Duodenal mucosa (tissue), 2 donors: Measurements from ENCODE around the gene SUGCT.

ENCODE experiments used
- H3K27ac ChIP-seq: one replicate; pipeline ENCODE4 v1.7.0; 2013; ENCODE audit warnings: low read depth, low read length
- H3K27me3 ChIP-seq, 2 donors: one replicate each; pipeline ENCODE4 v1.7.0; 2013; ENCODE audit warnings: low read length in 2 of 2, control low read depth in 1 of 2; ENCODE audit not compliant: insufficient read depth in 2 of 2, control insufficient read depth in 1 of 2
- H3K36me3 ChIP-seq, 2 donors: one replicate each; pipeline ENCODE4 v1.7.0; 2013; ENCODE audit warnings: low read length in 2 of 2, control low read depth in 1 of 2; ENCODE audit not compliant: insufficient read depth in 2 of 2, control insufficient read depth in 1 of 2
- H3K4me1 ChIP-seq, 2 donors: one replicate each; pipeline ENCODE4 v1.7.0; 2013; ENCODE audit warnings: low read length in 2 of 2, control low read depth in 1 of 2; ENCODE audit not compliant: insufficient read depth in 2 of 2, control insufficient read depth in 1 of 2
- H3K4me3 ChIP-seq, 2 donors: one replicate each; pipeline ENCODE4 v1.7.0; 2013; ENCODE audit warnings: low read length in 2 of 2, low read depth in 1 of 2
- H3K9ac ChIP-seq, 2 donors: one replicate each; pipeline ENCODE4 v1.7.0; 2013; ENCODE audit warnings: low read length in 2 of 2, low read depth in 1 of 2
- H3K9me3 ChIP-seq, 2 donors: one replicate each; pipeline ENCODE4 v1.7.0; 2013; ENCODE audit warnings: low read length in 2 of 2, control low read depth in 1 of 2; ENCODE audit not compliant: control insufficient read depth in 1 of 2

Gene SUGCT

GRCh38 chr7:40470091-40470592 is 335.3 kb downstream of the SUGCT start:
- Histone ChIP-seq H3K4me1 (peaks cover 0 to 6% of the 10 kb centered on the region in 2 donors), H3K27ac (no peak overlapping the region), H3K4me3 (no peak overlapping the region), H3K27me3 (no peaks in the 10 kb centered on the region), H3K9ac (no peak overlapping the region), H3K36me3 (no peaks in the 10 kb centered on the region), H3K9me3 (no peaks in the 10 kb centered on the region)

DNA sequence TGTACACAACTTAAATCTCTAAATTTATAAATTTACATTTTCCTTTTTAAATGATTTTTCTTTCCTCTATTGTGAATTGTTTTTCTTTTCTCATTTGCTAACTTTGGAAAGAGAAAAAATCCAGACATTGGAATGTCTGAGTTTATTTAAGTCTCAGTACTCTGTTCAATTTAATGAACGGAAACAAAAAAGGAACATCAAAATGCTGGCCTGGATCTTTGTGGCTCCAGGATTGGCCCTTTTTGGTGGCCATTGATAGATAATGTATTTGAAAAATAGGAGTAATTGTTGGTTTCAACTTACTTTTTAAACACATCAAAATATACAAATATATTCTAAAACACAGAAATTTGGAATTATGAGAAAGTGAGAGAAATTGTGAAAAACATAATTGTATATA is 336.0 kb downstream of the SUGCT start:
- Histone ChIP-seq H3K4me3 (no peak overlapping the region), H3K27ac (no peak overlapping the region)

GRCh38 chr7:40471891-40472290 is 337.1 kb downstream of the SUGCT start:
- Histone ChIP-seq H3K4me1 (peaks cover 0 to 6% of the 10 kb centered on the region in 2 donors), H3K4me3 (no peak overlapping the region), H3K9ac (no peak overlapping the region), H3K27me3 (no peaks in the 10 kb centered on the region), H3K9me3 (no peaks in the 10 kb centered on the region), H3K36me3 (no peaks in the 10 kb centered on the region), H3K27ac (no peak overlapping the region)

More for the DNA sequence above, 336.0 kb downstream of the SUGCT start:
- Histone ChIP-seq H3K4me1 (peaks cover 0 to 6% of the 10 kb centered on the region in 2 donors), H3K27me3 (no peaks in the 10 kb centered on the region), H3K9me3 (no peaks in the 10 kb centered on the region), H3K36me3 (no peaks in the 10 kb centered on the region), H3K9ac (no peak overlapping the region)

DNA sequence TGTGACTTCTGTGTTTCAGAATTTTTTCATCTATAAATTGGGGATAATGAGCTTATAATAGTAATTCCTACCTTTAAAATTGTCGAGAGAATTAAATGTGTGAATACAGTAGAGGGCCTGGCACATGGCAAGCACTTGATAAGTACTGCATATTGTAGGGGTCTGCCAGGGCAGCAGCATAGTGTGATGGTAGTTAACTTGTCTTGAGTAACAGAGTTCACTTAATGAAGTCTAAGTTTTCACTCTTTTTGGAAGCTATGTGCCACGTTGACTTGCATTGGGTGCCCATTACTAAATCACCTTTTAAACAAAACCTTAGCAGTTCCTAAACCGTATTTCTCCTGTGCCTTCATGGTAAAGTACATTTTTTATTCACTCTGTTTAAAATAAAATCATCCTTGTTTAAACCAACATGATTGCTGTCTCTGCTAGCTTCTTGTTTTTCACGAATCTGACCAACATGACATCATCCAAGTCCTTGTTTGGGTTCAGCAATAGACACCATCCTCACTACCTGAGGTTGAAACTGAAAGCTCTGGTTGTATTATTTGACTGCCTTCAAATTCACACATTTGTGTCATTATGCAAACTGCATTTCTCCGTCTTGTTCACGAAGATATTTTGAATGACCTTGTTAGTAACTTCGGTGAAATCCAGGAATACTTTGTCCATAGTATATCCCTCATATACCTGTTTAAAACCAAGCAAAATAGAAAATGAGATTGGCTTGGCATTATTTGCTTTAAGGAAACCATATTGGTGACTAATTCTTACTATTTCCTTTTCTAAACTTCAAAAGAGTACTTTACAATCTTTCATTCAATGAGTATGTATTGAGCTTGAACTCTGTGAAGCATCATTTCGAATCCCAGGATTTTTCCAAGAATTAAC is 340.2 kb downstream of the SUGCT start:
- H3K27ac ChIP-seq: no peak overlapping the region
- no peaks in the 10 kb centered on the region for H3K27me3 ChIP-seq
- no peak overlapping the region for H3K9ac ChIP-seq
- no peak overlapping the region for H3K4me3 ChIP-seq
- H3K4me1 ChIP-seq: peaks cover 0 to 5% of the 10 kb centered on the region in 2 donors
- H3K36me3 ChIP-seq: no peaks in the 10 kb centered on the region
- H3K9me3 ChIP-seq: no peaks in the 10 kb centered on the region

DNA sequence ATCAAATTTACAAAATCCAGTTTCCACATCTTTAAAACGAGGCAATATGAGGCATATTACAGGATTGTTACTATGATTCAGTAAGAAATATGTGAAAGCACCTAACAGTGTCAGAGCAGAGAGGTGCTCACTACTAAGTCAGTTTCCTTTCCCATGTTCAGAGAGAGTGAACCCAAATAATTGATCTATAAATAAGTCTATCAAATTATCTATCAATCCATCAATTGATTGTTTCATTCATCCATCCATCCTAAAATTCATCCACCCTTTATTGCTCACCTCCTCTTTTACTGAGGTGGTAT is 340.8 kb downstream of the SUGCT start:
- H3K9me3 ChIP-seq: no peaks in the 10 kb centered on the region
- no peaks in the 10 kb centered on the region for H3K36me3 ChIP-seq
- no peak overlapping the region for H3K27ac ChIP-seq
- H3K4me3 ChIP-seq: no peak overlapping the region
- H3K27me3 ChIP-seq: no peaks in the 10 kb centered on the region
- no peak overlapping the region for H3K9ac ChIP-seq
- H3K4me1 ChIP-seq: no peaks in the 10 kb centered on the region

GRCh38 chr7:40477094-40477493 is 342.3 kb downstream of the SUGCT start:
- Histone ChIP-seq H3K27ac (no peak overlapping the region), H3K9ac (no peak overlapping the region), H3K4me1 (no peaks in the 10 kb centered on the region), H3K4me3 (no peak overlapping the region), H3K9me3 (no peaks in the 10 kb centered on the region), H3K36me3 (no peaks in the 10 kb centered on the region), H3K27me3 (no peaks in the 10 kb centered on the region)

- no peaks in the 10 kb centered on the region for H3K36me3 ChIP-seq
- no peak overlapping the region for H3K4me3 ChIP-seq
- no peaks in the 10 kb centered on the region for H3K27me3 ChIP-seq
- no peaks in the 10 kb centered on the region for H3K9me3 ChIP-seq
- no peaks in the 10 kb centered on the region for H3K4me1 ChIP-seq
- H3K27ac ChIP-seq: no peak overlapping the region
- no peak overlapping the region for H3K9ac ChIP-seq
These were observed 348.0 kb downstream of the SUGCT start for GRCh38 chr7:40482845-40483244.

GRCh38 chr7:40483630-40484029 is 348.8 kb downstream of the SUGCT start:
- no peak overlapping the region for H3K4me3 ChIP-seq
- no peak overlapping the region for H3K9ac ChIP-seq
- no peaks in the 10 kb centered on the region for H3K27me3 ChIP-seq
- no peak overlapping the region for H3K27ac ChIP-seq
- no peaks in the 10 kb centered on the region for H3K9me3 ChIP-seq
- H3K4me1 ChIP-seq: no peaks in the 10 kb centered on the region
- no peaks in the 10 kb centered on the region for H3K36me3 ChIP-seq

DNA sequence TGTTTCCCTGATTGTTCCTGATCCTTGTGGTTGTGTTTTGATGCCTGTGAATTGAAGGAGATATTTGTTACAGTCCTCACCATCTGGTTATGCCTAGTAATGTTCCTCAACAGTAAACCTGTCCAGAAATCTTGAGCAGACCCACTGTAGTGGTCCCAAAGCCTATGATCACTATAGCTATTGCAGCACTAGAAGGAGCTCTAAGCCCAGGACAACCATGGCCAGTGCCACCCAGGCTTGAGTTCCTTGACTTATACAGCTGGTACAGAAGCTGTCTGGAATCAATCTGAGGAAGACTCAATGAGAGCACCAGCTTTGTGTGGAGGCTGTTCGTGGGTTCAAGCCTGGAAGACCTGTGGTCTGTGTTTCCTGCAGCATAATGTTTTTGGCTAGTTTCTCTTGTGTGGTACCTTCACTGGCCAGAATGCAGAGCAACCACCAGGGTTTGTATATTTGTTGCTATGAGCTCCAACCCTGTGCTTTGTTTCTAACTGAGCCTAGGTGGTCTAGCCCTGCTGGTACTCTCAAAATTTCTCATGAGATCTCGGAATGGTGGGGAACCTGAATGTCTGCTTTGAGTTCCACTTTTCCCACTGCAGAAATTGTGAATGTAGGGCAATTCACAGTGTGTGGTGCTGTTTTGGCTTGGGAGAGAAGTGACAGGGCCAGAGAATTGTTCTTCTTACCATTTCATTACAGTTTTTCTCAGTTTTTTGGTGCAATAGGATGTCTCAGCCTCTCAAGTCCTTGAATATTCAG is 355.2 kb downstream of the SUGCT start:
- no peaks in the 10 kb centered on the region for H3K4me1 ChIP-seq
- no peaks in the 10 kb centered on the region for H3K36me3 ChIP-seq
- H3K27me3 ChIP-seq: no peaks in the 10 kb centered on the region
- H3K9me3 ChIP-seq: no peaks in the 10 kb centered on the region
- no peak overlapping the region for H3K9ac ChIP-seq
- H3K27ac ChIP-seq: no peak overlapping the region
- H3K4me3 ChIP-seq: no peak overlapping the region

- H3K4me1 ChIP-seq: no peaks in the 10 kb centered on the region
- no peak overlapping the region for H3K9ac ChIP-seq
- H3K9me3 ChIP-seq: no peaks in the 10 kb centered on the region
- no peak overlapping the region for H3K27ac ChIP-seq
- H3K4me3 ChIP-seq: no peak overlapping the region
- no peaks in the 10 kb centered on the region for H3K36me3 ChIP-seq
- H3K27me3 ChIP-seq: no peaks in the 10 kb centered on the region
These were observed 355.8 kb downstream of the SUGCT start for GRCh38 chr7:40490603-40490924.
